MM.1S (cell line): ENCODE data around the gene FGD4.

Source experiments
- CTCF ChIP-seq: fragments of 300-600 bp; sonication (generic); IDR thresholded peaks from 2 replicates; pipeline ENCODE4 v1.5.1; 2016; ENCODE audit warnings: antibody characterized with exemption, low read length, mixed read lengths
- EZH2 ChIP-seq: fragments of 300-600 bp; sonication (generic); optimal IDR thresholded peaks from 2 replicates; pipeline ENCODE3; 2017; ENCODE audit warnings: low read depth, mild to moderate bottlenecking, antibody characterized with exemption, low read length, mixed read lengths

- TF ChIP-seq EZH2 (no peak), CTCF (no peak)
Observed at GRCh38 chr12:32367381-32367780, 32.0 kb upstream of the FGD4 start.
